NCI-H2107 treated with DMSO at 0.1 percent for 48 hours (cell line): ENCODE data around the gene ADCY2.
A peak's percentile ranks its signal among the peaks of the same experiment; 100 is the strongest.

Experiments used
- DNase-seq: peaks from one replicate; lab custom pipeline; 2025; ENCODE audit not compliant: unreplicated experiment; lab: John Stamatoyannopoulos, UW

ADCY2 gene

DNA sequence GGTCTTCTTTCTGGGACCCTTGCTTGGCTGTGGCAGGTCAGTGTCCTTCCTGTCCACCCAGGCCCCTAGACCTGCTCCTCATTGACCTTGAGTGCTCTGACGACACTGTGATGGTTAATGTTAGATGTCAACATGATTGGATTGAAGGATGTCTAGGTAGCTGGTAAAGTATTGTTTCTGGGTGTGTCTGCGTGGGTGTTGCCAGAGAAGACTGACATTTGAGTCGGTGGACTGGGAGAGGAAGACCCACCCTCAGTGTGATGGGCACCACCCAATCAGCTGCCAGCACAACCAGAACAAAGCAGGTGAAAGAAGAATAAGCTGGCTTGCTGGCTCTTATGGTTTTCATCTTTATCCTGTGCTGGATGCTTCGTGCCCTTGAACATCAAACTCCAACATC is 380.5 kb downstream of the ADCY2 start:
- DNase-seq = no peak

DNA sequence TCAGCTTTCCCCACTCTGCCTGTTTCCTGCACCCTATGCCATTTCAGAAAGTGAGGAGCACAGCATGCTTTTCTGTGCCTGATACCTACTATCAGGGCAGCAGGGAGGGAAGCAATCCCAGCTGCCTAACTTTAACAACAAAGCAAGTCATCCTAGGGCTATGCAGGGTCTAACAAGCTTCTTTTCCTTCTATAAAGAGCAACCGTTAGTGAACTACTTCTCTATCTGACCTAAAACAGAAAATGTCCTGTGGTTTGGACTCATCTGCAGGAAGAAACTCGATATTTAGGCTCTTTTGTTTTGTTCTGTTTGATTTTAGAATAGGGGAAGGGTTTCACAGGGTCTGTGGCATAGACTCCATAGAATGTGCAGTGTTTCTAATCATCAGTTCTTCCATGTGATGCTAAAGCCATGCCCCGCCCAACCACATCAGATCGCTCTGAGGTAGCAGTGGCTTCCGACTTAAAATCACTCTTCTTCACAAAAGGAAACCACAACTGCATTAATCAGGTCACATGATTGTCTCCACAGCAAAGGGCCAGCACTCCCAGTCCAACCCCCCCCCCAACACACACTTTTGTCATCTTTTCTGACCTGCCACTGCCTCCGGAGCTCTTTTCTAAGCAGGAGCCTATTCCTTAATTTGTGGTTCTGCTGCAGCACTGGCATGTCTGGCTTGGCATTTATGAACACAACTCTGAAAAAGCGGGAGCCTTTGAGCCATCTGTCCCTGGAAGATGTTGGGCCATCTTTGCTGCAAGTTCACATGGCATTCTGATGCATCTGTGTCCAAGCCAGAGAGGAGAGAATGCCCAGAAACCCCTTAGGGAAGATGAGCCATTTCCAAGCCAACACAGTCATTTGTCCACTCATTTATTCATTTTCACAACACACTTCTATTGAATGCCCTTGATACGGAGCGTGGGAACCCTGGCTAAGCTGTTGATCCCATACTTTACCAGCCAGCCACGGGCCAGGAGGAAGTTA is 383.4 kb downstream of the ADCY2 start:
- DNase-seq = peak; percentile 71

DNA sequence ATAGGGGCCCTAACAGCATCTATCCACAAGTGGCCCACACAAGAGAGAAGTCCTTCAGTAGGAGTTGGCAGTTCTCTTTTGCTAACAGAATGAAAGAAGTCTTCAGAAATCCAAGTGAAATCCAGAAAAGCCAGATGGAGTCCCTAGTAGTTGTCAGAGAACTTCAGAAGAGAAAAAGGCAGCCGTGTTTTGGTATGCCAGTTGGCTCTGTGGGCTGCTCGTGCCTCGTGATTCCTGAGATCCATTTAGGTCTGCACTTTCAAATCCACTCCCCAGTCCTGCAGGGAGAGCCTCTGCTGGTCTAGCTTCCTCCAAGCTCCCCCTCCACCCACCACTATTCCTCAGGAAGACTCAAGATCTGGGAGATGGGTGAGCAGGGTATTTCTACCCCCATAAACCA is 386.0 kb downstream of the ADCY2 start:
- DNase-seq = no peak

DNA sequence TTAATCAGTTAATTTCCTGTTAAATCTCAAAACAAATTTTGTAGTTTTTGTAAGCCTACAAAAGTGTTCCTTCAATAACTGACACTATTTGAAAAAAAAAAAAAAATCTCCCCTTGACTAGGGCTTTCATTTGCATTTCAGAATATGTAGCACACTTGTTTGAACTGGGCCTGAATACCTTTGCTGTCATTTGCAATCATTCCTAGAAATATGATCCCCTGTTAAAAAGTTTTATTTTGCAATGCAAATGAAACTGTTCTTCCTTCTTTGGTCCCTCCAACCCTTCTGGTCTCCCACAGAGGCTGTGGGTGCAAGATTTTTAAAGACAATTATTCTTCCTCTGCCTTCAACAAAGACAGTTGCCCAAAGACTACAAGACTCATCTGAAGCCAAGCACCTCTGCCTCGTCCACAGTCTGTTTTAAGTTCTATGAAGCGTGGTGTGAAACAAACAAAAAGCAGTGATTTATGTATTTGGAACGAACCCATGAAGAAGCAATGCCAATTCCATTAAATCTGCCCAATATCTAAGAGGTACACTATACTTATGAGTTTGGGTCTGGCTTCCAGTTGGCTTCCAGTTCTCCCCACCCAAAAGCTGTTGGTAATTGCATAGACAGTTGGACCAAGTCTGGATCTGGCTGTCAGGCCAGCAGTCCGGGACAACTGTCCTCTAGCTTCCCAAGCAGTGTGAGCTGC is 388.9 kb downstream of the ADCY2 start:
- DNase-seq = no peak

DNA sequence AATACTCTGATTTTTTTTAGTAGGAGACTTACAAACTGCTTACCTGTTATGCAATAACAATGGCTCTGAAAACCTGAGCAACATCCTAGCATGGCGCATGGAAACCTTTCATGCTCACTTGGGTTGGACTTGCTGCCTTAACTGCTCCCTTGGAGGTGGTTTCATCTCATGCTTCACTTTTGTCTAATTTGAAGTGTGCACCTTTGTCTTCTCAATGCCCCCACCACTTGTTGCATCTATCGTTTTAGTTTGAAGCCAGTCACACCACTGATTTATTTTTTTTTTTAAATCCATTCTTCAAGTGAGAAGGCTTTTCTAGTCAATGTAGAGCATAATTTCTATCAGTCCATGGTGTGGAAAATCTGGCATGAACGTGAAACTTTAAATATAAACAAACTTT is 391.8 kb downstream of the ADCY2 start:
- DNase-seq = no peak

DNA sequence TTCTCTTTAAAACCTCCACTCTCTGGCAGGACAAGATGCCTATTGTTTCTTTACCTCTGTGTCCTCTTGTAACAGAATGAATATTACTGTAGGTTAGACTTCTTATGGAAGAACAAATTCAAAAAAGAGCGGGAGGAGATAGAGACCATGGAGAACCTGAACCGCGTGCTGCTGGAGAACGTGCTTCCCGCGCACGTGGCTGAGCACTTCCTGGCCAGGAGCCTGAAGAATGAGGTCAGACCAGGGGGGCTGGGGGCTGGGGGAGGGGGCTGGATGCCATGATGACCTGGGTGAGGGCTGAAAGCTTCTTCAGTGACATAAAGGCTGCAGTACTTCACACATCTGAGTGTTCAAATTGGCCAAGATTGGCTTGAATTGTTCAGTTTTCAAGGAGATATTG is 393.6 kb downstream of the ADCY2 start:
- no peak for DNase-seq

DNA sequence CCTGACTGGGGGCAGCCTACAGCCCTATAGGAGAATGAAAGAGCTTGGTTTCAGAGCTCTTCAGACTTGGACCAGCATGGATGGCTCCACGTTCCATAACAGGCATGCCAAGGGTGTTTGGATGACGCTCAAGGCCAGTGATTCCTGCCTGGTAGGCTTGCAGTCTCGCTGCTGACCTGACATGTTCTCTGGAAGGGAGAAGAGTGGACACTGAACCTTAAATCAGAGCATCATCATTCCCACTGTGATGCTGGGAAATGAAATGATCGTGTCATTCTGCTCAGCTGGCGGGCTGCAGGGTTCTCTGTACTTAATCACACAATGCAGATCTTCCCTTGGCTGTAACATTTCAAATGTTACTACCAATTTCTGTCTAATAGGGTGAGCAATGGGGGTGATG is 398.0 kb downstream of the ADCY2 start:
- no peak for DNase-seq

DNA sequence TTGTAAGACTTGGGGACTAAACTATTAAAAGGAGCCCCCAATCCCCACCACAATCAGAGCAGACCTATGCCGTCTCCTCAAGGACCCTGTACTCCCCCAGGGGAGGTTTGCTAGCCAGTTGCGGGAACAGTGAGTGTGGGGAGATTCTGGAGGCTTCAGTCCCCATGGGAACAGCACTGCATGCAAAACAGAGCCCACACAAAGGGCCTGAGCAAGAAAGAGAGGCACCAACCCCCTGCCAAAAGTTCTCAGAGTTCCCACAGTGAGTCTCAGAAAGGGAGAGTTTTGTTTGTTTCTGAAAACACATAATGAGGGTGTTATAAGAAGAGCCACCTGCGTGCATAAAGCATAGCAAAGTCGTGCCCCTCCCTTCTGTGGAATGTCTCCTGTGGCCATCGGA is 398.4 kb downstream of the ADCY2 start:
- no peak for DNase-seq

DNA sequence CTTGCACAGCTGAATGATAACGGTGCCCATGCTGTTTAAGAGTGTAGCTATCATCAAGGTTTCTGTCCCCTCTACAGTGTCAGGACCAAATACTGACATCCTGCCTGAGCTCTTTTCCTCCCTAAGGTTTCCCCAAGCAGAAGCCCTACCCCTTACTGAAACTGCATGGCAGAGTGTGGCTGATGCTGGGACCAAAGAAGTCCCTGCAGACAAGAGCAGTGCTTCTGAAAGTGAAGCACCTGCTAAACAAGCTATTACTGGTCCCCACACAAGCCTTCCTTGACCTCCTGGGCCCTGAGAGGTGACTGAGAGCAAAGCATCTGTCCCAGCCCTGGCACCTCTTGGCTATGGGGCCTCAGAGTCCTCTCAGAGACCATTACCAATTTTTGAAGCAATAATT is 398.9 kb downstream of the ADCY2 start:
- DNase-seq = no peak

DNA sequence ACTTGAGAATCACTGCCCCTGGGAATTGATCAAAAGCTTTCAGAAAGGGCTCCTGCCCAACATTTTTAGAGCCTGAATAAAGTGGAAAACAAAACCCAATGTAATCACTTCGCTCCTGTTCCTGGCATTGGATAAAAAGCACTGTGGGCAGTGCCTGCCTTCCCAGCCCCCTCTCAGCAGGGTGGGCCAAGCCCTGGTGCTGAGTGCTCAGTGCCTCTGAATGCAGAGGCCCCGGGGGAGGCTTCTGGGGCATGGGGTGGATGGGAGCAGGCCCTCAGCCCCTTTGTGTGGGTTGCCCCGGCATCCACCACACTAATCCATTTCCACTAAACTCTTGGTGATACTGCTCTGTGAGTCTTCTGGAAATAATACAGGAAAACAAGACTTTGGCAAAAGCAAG is 399.4 kb downstream of the ADCY2 start:
- DNase-seq = no peak

DNA sequence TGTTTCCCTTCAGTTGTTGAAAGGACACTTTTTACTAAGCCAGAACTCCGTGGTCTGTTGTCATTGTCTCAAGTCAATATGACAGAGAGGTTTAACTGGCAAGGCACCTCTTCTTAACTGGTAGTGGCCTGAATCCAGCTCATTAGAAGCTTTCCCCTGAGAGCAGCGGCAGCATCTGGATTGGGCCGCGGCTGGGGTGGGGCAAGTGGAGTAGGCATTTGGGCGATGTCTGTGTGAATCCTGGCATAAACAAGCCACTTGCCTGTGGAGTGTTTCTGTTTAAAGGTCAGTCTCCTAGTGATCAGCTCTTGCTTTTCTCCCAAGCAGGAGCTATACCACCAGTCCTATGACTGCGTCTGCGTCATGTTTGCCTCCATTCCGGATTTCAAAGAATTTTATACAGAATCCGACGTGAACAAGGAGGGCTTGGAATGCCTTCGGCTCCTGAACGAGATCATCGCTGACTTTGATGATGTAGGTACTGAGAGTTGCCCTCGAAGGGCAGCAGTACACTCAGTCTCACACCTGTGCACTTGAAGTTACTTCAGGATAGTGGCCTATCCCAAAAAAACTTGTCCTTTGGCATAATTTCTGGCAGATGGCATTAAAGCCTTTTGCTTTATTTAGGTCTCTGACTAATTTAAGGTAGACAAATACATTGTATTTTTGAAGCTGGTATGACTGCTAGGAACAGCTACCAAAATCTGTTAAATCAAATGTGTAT is 406.1 kb downstream of the ADCY2 start:
- DNase-seq = peak; percentile 67

DNA sequence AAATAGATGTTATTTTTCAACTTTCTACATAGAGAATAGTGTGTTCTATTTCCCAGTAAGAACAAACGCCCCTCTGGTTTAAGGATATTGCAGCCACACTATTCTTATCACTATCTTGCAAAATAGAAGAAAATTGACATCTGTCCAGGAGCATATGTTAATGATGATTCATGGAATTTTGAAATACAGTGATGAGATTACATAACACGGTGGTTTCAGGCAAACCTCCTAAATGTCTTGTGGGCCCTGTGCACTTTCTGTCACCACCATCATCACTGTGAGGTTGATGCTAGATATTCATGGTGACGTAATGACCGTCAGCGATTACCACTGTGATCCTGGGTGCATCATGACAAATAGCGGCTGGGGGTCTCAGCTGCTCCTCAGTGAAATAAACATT is 406.9 kb downstream of the ADCY2 start:
- no peak for DNase-seq

DNA sequence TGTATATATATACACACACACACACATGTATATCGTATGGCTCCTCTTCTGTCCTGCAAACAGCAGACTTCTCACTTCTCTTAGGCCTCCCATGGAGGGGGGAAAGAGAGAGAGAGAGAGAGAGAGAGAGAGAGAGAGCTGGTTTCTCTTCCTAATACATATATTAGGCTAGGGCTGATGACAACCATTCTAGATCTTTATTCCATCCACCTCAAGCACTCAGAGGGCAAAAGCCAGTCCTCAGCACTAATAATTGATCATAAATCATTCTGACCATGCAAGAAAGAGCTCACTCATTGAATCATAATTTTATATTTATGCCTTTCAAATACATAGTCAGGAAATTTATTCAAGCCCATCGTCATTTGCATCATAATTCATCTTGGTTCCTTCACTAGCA is 408.0 kb downstream of the ADCY2 start:
- no peak for DNase-seq

DNA sequence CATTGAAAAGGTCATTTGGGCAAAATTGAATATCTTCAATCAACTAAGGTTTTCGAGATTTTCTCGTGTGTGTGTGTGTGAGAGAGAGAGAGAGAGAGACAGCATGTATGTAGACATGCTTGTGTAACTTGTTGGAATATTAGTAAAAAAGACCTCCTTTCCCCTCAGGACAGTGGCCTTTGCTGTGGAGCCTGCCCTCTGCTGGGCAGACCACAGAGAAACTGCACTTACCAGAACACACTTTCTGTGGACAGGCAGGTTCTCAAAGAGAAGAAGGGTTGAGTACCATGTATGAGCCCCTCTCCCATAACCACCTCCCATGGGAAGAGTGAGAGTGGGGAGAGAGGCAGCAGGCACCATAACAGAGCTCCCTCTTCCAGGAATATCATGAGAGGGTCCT is 409.4 kb downstream of the ADCY2 start:
- no peak for DNase-seq

DNA sequence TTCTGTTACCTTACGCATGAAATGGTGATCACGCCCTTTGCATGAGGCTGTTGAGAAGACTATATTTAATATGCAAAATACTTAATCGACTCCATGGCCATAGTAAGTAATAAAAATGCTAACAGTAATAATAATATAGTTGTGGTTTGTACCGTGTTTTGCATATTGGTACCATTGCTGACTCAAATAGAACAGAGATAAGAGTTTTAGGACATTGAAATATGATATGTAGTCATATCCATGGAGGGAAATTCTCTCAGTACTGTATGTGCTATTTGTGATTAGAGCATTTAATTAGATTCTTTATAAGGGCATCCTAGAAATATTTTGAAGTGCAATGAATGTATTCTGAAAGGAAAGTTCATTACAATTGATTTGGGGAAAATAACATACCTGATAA is 413.1 kb downstream of the ADCY2 start:
- DNase-seq = no peak

DNA sequence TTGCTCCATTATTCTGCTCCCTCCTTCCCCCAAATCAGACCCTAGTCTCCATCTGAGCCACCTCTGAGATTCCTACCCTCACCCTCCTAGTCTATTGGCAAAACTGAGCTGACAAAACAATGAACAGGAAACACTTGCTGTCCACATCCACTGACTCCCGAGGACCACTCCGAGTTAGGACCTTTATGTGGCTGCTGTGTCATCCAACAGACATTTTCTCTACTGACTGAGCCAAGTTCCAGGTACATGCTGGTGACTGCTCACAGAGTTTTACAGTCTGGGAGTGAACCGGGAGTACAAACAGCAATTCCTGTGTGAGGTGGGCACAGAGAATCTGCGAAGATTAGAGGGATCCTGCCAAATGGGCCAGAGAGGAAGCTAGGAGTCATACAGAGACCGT is 415.8 kb downstream of the ADCY2 start:
- DNase-seq = no peak

DNA sequence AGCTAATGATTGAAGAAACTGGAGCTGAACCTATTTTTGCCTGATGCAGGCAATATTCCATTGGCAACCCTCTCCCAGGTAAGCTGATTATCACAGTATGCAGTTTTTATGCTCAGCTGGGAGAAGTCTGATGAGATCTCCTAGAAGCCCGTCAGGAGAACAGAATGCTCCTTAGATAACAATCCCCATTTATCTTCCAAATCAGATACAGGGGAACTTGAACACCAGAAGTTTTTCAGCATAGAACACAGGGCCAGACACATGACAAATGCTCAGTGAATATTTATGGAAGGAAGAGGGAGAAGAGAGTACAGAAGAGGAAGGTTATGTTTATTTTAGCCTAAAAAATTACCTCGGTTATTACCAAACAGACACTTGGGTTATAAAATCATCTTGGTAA is 417.1 kb downstream of the ADCY2 start:
- DNase-seq = no peak

DNA sequence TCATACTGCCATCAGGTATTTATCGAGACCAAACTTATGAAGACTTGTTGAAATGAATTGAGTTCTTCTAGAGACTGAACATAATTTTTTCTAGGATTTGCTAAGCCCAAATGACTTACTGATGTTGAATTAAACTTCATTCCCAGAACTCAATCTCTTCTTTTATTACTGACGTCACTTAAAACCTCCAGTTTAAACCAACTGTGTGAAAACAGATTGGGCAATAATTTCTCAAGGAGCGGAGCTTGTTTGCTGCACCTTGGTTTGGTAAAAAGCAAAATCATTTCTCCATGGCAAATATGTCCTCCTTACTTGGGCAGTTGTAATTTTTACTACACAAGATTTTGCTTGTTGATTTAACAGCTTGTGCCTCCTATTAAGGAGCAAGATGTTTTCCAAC is 417.6 kb downstream of the ADCY2 start:
- no peak for DNase-seq

DNA sequence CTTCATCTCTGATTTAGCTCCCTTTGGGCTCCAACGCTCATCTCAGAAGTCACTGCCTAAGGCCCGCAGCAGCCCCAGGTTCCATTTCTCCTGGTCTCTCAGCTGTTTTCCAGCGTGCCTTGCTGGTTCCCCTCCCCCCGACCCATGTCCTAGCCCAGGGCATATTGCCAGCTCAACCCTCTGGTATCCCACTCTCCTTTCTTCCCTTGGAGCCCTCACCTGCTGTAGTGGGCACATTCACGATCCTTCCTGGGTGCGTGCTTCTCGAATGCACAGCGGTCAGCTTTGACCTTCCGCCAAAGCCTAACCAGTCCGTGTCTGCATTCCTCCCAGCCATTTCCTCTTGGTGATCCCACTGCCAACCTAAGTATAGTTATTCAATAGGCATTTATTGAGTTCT is 418.9 kb downstream of the ADCY2 start:
- no peak for DNase-seq

DNA sequence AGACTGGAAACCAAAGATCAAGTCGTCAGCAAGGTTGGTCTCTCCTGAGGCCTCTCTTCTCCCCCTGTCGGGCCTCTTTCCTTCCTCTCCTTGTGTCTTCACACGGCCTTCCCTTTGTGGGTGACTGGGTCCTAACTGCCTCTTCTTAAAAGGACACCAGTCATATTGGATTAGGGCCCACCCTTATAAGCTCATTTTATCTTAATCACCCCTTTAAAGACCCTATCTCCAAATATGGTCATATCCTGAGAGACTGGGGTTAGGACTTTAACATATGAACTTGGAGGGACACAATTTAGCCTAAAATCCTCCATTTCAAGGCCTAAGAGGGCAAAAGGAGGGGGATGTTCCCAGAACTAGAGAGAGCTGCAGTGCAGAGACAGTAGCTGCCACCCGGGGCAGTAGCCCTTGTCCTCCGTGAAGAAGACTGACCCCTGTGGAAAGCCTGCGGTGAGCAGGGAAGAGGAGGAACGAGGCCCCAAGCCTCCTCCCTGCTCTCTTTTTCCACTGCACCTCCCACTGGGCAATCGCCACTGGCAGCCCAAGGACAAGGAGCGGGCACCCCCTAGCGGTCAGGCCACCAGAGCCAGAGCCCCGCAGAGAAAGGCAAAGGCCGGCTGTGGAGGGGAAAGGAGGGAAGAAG is 420.1 kb downstream of the ADCY2 start:
- DNase-seq = peak; percentile 28

DNA sequence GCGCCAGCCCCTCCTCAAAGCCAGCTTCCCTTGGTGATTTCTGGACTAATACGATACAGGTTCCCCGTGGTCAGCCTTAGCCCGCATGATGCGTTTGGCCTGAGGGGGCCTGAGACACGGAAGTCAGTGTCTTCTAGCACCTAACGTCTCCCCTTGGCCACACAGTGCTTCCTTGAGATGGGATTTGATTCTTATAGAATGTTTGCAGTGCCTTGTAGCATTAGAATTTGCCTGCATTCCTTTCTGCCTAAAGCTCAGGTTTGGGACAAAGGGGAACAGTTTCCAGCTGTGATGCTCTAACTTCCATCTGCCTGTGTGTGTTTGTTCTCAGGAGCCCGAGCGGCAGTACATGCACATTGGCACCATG is 420.6 kb downstream of the ADCY2 start:
- DNase-seq = no peak
